ENCODE measurements around the gene CLSTN1.

CLSTN1 gene

DNA sequence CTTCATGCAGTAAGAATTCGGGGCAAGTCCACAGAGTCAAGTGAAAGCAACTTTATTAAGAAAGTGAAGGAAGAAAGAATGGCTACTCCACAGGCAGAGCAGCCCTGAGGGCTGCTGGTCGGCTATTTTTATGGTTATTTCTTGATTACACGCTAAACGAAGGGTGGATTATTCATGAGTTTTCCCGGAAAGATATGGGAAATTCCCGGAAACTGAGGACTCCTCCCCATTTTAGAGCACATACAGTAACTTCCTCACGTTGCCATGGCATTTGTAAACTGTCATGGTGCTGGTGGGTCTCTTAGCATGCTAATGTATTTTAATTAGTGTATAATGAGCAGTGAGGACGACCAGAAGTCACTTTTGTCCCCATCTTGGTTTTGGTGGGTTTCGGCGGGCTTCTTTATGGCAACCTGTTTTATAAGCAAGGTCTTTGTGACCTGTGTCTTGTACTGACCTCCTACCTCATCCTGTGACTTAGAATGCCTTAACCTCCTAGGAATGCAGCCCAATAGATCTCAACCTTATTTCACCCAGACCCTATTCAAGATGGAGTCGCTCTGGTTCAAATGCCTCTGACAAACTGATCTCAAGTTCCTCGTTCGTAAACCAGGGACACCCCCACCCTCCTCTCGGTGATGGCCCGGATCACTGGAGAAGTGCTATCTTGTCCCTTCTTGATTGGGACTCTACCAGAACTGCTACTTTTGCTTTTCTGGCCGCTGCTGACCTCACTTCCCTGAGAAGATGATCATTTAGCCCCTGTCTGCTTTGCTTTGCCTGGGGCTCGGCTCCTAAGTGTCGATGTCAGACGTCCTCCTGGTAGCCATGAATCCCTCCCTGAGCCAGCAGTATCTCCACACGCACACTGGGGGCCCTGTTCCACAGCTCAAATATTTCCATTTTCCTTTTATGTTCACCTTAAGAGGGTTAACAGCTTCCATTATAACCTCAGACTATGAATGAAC is 48.8 kb downstream of the CLSTN1 start:
- Histone ChIP-seq H3K4me3 (ENCODE audit: low read depth, low read length) (no peak overlapping the region), H3K27me3 (ENCODE audit: control insufficient read depth, insufficient read depth, low read length) (no peaks in the 10 kb centered on the region), H3K79me2 (peaks cover 8% of the 10 kb centered on the region), H3K9me3 (ENCODE audit: control insufficient read depth, low read length) (no peaks in the 10 kb centered on the region), H3K36me3 (ENCODE audit: control insufficient read depth, insufficient read depth, low read length) (no peaks in the 10 kb centered on the region), H3K4me2 (ENCODE audit: low read length) (no peak overlapping the region), H3K4me1 (no peaks in the 10 kb centered on the region), H2AFZ (no peak overlapping the region), H3K9ac (no peak overlapping the region), H3K27ac (no peak overlapping the region)
- TF ChIP-seq, protein P1, sequence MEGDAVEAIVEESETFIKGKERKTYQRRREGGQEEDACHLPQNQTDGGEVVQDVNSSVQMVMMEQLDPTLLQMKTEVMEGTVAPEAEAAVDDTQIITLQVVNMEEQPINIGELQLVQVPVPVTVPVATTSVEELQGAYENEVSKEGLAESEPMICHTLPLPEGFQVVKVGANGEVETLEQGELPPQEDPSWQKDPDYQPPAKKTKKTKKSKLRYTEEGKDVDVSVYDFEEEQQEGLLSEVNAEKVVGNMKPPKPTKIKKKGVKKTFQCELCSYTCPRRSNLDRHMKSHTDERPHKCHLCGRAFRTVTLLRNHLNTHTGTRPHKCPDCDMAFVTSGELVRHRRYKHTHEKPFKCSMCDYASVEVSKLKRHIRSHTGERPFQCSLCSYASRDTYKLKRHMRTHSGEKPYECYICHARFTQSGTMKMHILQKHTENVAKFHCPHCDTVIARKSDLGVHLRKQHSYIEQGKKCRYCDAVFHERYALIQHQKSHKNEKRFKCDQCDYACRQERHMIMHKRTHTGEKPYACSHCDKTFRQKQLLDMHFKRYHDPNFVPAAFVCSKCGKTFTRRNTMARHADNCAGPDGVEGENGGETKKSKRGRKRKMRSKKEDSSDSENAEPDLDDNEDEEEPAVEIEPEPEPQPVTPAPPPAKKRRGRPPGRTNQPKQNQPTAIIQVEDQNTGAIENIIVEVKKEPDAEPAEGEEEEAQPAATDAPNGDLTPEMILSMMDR (IDR thresholded peaks at IDR 0.05), result no peak

DNA sequence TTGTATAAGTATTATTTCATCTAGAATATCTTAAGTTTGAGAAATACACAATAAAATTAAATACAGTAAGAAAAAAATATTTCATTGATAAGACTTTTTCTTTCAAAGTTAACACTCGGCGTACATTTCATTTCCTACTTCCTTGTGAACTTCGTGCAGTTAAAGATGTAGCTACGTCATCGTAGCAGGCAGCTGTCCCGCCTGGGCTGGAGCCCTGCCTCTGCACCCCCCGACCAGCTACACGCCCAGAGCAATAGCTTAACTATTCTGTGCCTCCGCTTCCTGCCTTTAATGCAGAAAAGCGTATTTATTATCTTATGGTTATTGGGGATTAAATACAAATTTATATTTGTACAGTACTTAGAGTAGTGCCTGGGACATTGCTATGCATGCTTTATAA is 53.5 kb downstream of the CLSTN1 start:
- H3K4me2 ChIP-seq (ENCODE audit: low read length), result no peak overlapping the region
- no peaks in the 10 kb centered on the region for H3K36me3 ChIP-seq (ENCODE audit: control insufficient read depth, insufficient read depth, low read length)
- H3K27me3 ChIP-seq (ENCODE audit: control insufficient read depth, insufficient read depth, low read length), result no peaks in the 10 kb centered on the region
- no peak overlapping the region for H3K4me3 ChIP-seq (ENCODE audit: low read depth, low read length)
- TF ChIP-seq, protein P1 (IDR thresholded peaks at IDR 0.05), result no peak
- H2AFZ ChIP-seq, result no peak overlapping the region
- H3K9me3 ChIP-seq (ENCODE audit: control insufficient read depth, low read length), result no peaks in the 10 kb centered on the region
- no peak overlapping the region for H3K9ac ChIP-seq
- no peaks in the 10 kb centered on the region for H3K4me1 ChIP-seq
- no peak overlapping the region for H3K27ac ChIP-seq
- peaks cover 2% of the 10 kb centered on the region for H3K79me2 ChIP-seq

DNA sequence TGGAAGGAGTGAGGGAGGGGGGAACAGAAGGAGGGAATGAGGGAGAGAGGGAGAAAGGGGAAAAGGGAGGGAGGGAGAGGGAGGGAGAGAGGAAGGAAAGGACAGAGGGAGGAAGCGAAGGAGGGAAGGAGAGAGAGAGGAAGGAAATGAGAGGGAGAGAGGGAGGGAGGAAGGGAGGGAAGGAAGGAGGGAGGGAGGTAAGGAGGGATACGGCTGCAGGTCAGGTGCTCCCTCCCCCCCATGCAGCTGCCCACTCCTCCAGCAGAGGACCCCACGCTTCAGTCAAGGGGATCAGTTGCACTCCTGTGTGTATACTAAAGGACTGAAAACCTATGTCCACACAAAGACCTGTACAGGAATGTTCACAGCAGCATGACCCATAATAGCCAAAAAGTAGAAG is 54.8 kb downstream of the CLSTN1 start:
- Histone ChIP-seq H3K4me2 (ENCODE audit: low read length) (no peak overlapping the region), H3K9me3 (ENCODE audit: control insufficient read depth, low read length) (no peaks in the 10 kb centered on the region), H3K27me3 (ENCODE audit: control insufficient read depth, insufficient read depth, low read length) (no peaks in the 10 kb centered on the region), H3K27ac (no peak overlapping the region), H3K4me1 (no peaks in the 10 kb centered on the region), H3K79me2 (no peaks in the 10 kb centered on the region), H3K4me3 (ENCODE audit: low read depth, low read length) (no peak overlapping the region), H2AFZ (no peak overlapping the region), H3K9ac (no peak overlapping the region), H3K36me3 (ENCODE audit: control insufficient read depth, insufficient read depth, low read length) (no peaks in the 10 kb centered on the region)
- TF ChIP-seq, protein P1 (IDR thresholded peaks at IDR 0.05), result no peak

DNA sequence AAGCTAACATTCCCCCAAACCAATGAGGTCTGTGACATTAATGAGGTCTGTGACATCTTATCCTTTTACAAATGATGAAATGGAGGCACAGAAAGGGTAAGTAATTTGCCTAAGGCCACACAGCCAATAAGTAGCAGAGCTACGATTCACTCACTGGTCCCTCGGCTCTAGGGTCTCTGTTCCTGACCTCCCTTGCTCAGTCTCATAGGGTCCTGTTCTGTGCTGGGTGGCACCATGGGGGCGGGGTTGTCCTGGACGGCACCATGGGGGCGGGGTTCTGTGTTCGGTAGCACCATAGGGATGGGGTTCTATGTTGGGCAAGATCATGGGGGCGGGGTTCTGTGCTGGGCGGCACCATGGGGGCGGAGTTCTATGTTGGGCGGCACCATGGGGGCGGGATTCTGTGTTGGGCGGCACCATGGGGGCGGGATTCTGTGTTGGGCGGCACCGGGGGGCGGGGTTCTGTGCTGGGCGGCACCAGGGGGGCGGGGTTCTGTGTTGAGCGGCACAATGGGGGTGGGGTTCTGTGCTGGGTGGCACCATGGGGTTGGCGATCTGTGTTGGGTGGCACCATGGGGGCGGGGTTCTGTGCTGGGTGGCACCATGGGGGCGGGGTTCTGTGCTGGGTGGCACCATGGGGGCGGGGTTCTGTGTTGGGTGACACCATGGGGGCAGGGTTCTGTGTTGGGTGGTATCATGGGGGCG is 55.6 kb downstream of the CLSTN1 start:
- H3K27ac ChIP-seq, result no peak overlapping the region
- no peak overlapping the region for H2AFZ ChIP-seq
- no peaks in the 10 kb centered on the region for H3K27me3 ChIP-seq (ENCODE audit: control insufficient read depth, insufficient read depth, low read length)
- H3K4me2 ChIP-seq (ENCODE audit: low read length), result no peak overlapping the region
- H3K9me3 ChIP-seq (ENCODE audit: control insufficient read depth, low read length), result no peaks in the 10 kb centered on the region
- no peak overlapping the region for H3K9ac ChIP-seq
- H3K79me2 ChIP-seq, result no peaks in the 10 kb centered on the region
- H3K36me3 ChIP-seq (ENCODE audit: control insufficient read depth, insufficient read depth, low read length), result no peaks in the 10 kb centered on the region
- H3K4me1 ChIP-seq, result no peaks in the 10 kb centered on the region
- H3K4me3 ChIP-seq (ENCODE audit: low read depth, low read length), result no peak overlapping the region
- TF ChIP-seq, protein P1 (IDR thresholded peaks at IDR 0.05), result no peak

Measured in parathyroid adenoma (tissue), 2 donors.